Small intestine (tissue), 7 donors: ENCODE results near the gene GSTM1. TPM values are rescaled to one million over a fixed set of nuclear protein-coding genes. Genes with fewer than 3 reads are reported as not detected.

ENCODE experiments used
- DNase-seq, 2 donors: peaks; one replicate each; pipeline versions ENCODE4 v3.0.0 to v3.0.0-alpha.2; 2013
- FAIRE-seq: peaks from 2 replicates; lab custom pipeline; 2012; peaks lifted over from hg19 to GRCh38; lab: Jason Lieb, UNC
- H3K27ac ChIP-seq, 3 donors: one replicate each; pipeline ENCODE4 v1.5.1; 2013; ENCODE audit warnings: low read length in 2 of 3, mild to moderate bottlenecking in 2 of 3, control low read depth in 1 of 3, inconsistent platforms in 1 of 3, low read depth in 1 of 3, moderate library complexity in 1 of 3
- H3K27me3 ChIP-seq, 3 donors: one replicate each; pipeline ENCODE4 v1.6.1; 2013; ENCODE audit warnings: low read length in 3 of 3, inconsistent platforms in 1 of 3; ENCODE audit not compliant: control insufficient read depth in 3 of 3, insufficient read depth in 3 of 3
- H3K36me3 ChIP-seq, 3 donors: one replicate each; pipeline ENCODE4 v1.6.1; 2013; ENCODE audit warnings: low read length in 3 of 3, inconsistent platforms in 1 of 3, low read depth in 1 of 3, mild to moderate bottlenecking in 1 of 3, moderate library complexity in 1 of 3; ENCODE audit not compliant: control insufficient read depth in 3 of 3, insufficient read depth in 2 of 3
- H3K4me1 ChIP-seq, 3 donors: one replicate each; pipeline ENCODE4 v1.6.1; 2013; ENCODE audit warnings: low read length in 2 of 3, inconsistent platforms in 1 of 3, low read depth in 1 of 3, mild to moderate bottlenecking in 1 of 3, moderate library complexity in 1 of 3; ENCODE audit not compliant: control insufficient read depth in 3 of 3, insufficient read depth in 2 of 3
- H3K4me3 ChIP-seq, 3 donors: one replicate each; pipeline ENCODE4 v1.5.1; 2013; ENCODE audit warnings: low read length in 3 of 3, control low read depth in 1 of 3, inconsistent platforms in 1 of 3, low read depth in 1 of 3, mild to moderate bottlenecking in 1 of 3, moderate library complexity in 1 of 3
- H3K9me3 ChIP-seq, 2 donors: one replicate each; pipeline ENCODE4 v1.6.1; 2013; ENCODE audit warnings: low read depth in 1 of 2, low read length in 1 of 2; ENCODE audit not compliant: control insufficient read depth in 2 of 2, insufficient read depth in 1 of 2
- WGBS, 3 donors: extraction: QIAGEN DNeasy Blood & Tissue Kit; methylation state at CpG; one replicate each; pipeline ENCODE4 v1.1.7; 2013; 5-methylcytosine and 5-hydroxymethylcytosine counted together
- polyA plus RNA-seq, 4 donors: library from polyadenylated mRNA; stranded (reverse) in 3 of 4; unstranded in 1 of 4; fragments of 200-250 nt in 3 of 4; fragments of 120-200 nt in 1 of 4; gene quantifications; one replicate each; pipeline versions ENCODE4 v1.2.1 to v1.2.3, GENCODE V29; 2013
- donor health status: healthy with polysubstance abuse.
- donor health status: control.
- donor health status: control.
- donor health status: Bipolar disorder and iron deficiency.
- donor health status: healthy.

The GSTM1 gene
- polyA plus RNA-seq, 4 donors, result 0.97 to 175 (median 51.6) TPM

DNA sequence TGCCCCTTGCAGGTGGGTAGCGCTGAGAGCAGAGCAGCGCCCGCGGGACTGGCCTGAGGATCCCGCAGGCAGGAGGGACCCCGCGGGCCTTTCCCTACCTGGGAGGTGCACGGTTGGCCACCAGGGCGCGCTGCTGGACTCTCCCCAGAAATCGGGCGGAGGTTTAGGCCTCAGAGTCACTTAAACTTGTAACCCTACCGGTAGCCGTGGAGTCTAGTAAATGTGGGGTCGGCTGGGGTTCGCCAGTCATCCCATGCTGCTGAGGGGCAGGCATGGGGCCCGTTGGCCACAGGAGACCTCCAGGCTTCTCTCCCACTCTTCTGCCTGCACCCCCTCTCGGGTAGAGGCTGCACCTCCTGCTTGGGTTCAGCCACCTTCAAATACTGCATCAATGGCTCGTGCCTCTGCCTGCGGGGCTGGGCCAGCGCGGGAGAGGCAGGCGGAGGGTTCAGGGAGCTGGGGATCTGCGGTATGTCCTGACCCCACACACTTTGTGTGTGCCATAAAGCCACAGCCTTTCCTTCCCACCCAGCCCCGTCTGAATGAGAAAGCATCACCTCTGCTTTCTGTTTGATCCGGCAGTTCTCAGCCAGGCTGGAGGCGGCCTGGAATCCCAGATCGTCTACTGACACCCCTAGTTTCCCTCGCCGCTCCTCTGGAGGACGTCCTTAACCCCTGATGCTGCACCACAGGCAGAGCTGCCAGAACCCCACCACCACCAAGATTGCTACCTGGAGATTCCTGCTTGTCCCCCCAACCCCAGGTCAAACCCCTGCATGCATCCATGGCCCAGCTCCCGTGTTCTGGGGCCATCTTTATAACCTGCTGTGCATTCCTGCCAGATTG, 44.0 kb upstream of the GSTM1 start:
- no peak overlapping the region for H3K4me3 ChIP-seq
- H3K9me3 ChIP-seq, result no peaks in the 10 kb centered on the region
- H3K27ac ChIP-seq, result no peak overlapping the region
- DNase-seq (peak; percentile 83 to 86), FAIRE-seq (no peak)
- peaks cover 0 to 18% (median 0%) of the 10 kb centered on the region in 3 donors for H3K4me1 ChIP-seq
- no peaks in the 10 kb centered on the region for H3K27me3 ChIP-seq
- WGBS, 3 donors, result 25 to 38% (median 30%) methylated on average over 32 of the region's 32 CpGs
- H3K36me3 ChIP-seq, result no peaks in the 10 kb centered on the region

DNA sequence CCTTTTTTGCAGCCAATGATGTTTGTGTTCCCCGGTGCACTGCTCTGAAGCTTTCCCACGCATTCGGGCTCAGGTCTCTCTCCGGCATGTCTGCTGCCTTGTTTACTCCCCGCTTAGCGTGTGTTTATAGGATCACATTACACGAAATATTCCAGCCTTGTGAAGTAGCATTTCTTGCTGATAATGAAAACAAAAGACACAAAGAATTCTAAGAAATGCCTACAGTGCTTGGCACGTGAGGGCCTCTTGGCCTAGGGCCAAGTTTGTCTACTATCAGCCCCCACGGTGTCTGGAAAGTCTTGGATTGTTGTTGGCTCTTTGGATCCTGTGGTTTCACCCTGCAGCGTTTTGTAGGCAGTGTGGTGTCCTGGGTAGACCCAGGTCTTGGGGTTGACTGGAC, 42.9 kb upstream of the GSTM1 start:
- no peaks in the 10 kb centered on the region for H3K9me3 ChIP-seq
- no peak for FAIRE-seq
- peak in 1 of 2 donors; percentile 59 for DNase-seq
- no peak overlapping the region for H3K4me3 ChIP-seq
- H3K36me3 ChIP-seq, result no peaks in the 10 kb centered on the region
- H3K27ac ChIP-seq, result peak overlapping the region in 1 of 3 donors; percentile 13
- H3K27me3 ChIP-seq, result no peaks in the 10 kb centered on the region
- 15 to 37% methylated on average over 10 of the region's 10 CpGs; no CpG with 5 or more reads in 1 of the 3 donors for WGBS, 3 donors
- H3K4me1 ChIP-seq, result peaks cover 0 to 9% (median 0%) of the 10 kb centered on the region in 3 donors

DNA sequence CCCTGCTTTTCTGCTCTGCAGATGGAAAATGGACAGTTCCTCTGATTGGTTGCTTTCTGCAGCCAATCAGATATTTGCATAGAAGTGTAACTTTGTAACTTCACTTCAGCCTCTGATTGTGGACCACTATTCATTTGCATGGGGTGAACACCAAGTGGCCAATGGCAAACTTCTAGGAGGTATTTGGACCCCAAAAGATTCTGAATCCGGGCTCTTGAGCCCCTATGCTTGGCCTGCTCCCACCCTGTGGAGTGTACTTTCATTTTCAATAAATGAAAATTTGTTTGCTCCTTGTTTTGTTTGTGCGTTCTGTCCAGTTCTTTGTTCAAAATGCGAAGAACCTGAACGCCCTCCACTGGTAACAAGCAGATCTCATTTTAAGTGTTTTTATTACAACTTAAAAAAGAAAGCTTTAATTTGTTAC, 38.1 kb upstream of the GSTM1 start:
- 68 to 93% (median 77%) methylated on average over 4 of the region's 4 CpGs for WGBS, 3 donors
- FAIRE-seq, result no peak
- H3K4me1 ChIP-seq, result peaks cover 0 to 22% (median 0%) of the 10 kb centered on the region in 3 donors
- DNase-seq, result no peak
- H3K36me3 ChIP-seq, result no peaks in the 10 kb centered on the region
- H3K4me3 ChIP-seq, result no peak overlapping the region
- H3K27ac ChIP-seq, result no peak overlapping the region
- H3K27me3 ChIP-seq, result no peaks in the 10 kb centered on the region
- no peaks in the 10 kb centered on the region for H3K9me3 ChIP-seq

DNA sequence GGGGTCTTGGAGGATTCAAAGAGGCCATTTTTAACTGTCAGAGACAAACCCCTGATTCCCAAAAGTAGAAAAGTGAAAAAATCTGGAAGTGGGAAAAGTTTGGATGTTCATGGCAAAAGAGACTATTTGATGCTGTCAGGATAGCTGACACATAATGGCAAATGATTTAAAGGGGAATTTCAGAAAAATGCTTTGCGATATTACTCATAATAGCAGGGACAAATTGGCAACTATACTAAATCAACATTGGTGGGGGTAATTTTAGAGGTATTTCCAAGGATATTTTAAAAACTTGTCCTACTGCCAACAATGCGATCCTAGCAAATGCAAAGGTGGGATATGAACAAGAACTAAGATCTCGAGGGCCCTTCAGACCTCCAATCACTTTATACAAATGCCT, 37.0 kb upstream of the GSTM1 start:
- no peaks in the 10 kb centered on the region for H3K36me3 ChIP-seq
- no peak for DNase-seq
- no peak overlapping the region for H3K4me3 ChIP-seq
- no peak for FAIRE-seq
- no peak overlapping the region for H3K27ac ChIP-seq
- H3K4me1 ChIP-seq, result peaks cover 0 to 33% (median 0%) of the 10 kb centered on the region in 3 donors
- 89 to 95% (median 94%) methylated on average over 3 of the region's 3 CpGs for WGBS, 3 donors
- no peaks in the 10 kb centered on the region for H3K9me3 ChIP-seq
- H3K27me3 ChIP-seq, result no peaks in the 10 kb centered on the region

DNA sequence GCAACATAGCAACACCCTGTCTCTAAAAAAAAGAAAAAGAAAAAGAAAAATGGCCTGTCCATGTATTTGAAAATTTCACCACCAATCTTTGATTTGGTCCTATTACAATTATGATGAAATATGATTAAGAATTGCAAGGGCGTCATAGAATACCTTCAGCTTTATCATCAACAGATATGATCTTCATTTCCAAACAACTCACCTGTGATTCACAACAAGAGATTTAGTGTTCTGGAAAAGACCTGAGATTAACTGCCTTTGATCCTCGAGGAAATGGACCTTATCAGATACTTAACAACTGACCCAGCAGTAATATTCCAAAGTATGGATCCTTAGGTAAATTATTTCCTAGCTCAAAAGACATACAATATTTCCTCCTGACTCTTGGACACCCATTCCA, 35.2 kb upstream of the GSTM1 start:
- Histone ChIP-seq H3K27me3 (no peaks in the 10 kb centered on the region), H3K27ac (peak overlapping the region in 1 of 3 donors; percentile 73), H3K36me3 (peaks cover 0 to 3% (median 0%) of the 10 kb centered on the region in 3 donors), H3K4me1 (peaks cover 0 to 35% (median 0%) of the 10 kb centered on the region in 3 donors), H3K4me3 (no peak overlapping the region), H3K9me3 (no peaks in the 10 kb centered on the region)
- no peak for FAIRE-seq
- peak; percentile 46 to 94 for DNase-seq
- 25 to 45% (median 35%) methylated on average over 2 of the region's 2 CpGs for WGBS, 3 donors

DNA sequence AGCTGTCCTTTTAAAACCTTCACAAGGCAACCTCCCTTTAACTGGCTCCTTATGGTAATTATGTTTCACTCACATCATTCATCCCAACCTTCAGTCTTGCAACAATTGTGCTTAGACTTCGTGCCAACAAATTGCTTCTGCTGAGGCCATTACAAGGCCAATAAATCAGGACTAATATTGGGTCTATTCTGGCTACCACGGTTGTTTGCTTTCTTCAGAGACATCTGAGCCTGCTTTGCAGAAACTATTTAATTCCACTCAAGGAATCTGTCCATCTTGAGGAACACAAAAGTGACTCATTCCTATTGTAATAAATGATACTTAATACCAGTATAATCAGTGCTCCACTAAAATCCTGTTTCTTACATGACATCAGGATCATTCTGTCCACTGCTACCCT, 34.3 kb upstream of the GSTM1 start:
- Histone ChIP-seq H3K9me3 (no peaks in the 10 kb centered on the region), H3K4me3 (no peak overlapping the region), H3K27ac (peak overlapping the region; percentile 2 to 61 (median 48)), H3K4me1 (peaks cover 0 to 39% (median 0%) of the 10 kb centered on the region in 3 donors), H3K36me3 (peaks cover 0 to 11% (median 0%) of the 10 kb centered on the region in 3 donors), H3K27me3 (no peaks in the 10 kb centered on the region)
- peak; percentile 36 to 80 for DNase-seq
- 20 to 49% (median 27%) methylated on average over 2 of the region's 2 CpGs for WGBS, 3 donors
- FAIRE-seq, result no peak

DNA sequence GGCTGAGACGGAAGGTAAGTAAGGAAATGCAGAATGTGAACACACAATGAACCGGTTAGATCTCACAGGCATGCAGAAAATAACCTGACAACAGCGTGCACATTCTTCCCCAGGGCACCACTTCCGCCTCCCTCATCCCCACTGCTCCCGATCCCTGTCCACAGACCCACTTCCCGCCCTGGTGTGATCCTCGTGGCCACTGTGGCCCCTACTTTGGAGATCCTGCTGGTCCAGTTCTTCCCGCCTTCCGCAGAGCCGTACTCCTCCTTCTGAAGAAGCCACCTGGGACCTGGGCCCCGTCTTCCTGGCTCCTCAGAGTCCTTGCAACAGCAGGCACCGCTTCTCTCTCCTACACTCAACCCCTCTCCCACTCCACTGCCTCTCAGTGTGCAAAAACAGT, 33.1 kb upstream of the GSTM1 start:
- FAIRE-seq, result no peak
- H3K27ac ChIP-seq, result no peak overlapping the region
- no peaks in the 10 kb centered on the region for H3K9me3 ChIP-seq
- H3K4me1 ChIP-seq, result peaks cover 0 to 49% (median 1%) of the 10 kb centered on the region in 3 donors
- WGBS, 3 donors, result 88 to 91% (median 90%) methylated on average over 12 of the region's 12 CpGs
- DNase-seq, result no peak
- H3K36me3 ChIP-seq, result peaks cover 0 to 21% (median 5%) of the 10 kb centered on the region in 3 donors
- no peaks in the 10 kb centered on the region for H3K27me3 ChIP-seq
- H3K4me3 ChIP-seq, result no peak overlapping the region

DNA sequence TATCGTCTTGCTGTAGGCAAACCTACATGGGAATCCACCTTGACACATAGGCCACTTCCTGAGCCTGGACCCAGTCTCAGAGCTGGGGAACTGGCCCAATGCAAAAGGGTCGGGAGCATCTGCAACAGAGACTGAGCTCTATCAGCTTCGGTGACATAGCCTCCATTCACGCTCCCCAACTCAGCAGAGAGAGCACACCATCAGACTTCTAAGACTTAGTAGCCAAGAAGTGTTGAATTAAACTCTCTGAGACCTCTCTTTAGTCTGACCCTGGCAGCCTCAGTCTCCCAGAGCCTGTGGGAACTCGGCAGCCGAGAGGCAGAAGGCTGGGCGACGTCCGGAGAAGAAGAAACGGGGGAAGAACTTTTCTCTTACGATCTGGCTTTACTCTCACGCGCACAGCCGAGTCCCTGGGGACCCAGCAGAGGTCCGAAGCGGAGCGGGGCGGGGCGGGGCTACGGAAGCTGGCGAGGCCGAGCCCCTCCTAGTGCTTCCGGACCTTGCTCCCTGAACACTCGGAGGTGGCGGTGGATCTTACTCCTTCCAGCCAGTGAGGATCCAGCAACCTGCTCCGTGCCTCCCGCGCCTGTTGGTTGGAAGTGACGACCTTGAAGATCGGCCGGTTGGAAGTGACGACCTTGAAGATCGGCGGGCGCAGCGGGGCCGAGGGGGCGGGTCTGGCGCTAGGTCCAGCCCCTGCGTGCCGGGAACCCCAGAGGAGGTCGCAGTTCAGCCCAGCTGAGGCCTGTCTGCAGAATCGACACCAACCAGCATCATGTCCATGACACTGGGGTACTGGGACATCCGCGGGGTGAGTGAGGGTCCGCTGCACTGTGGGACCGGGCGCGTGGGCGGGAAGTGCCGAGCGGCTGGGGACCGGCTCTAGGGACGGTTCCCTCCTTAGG, 31.8 kb upstream of the GSTM1 start, which contains the start of gene GSTM4:
Gene GSTM4 (plus strand): TSS at position 485 of the 905 bp plus-strand sequence. CDS start 291 bp downstream, at position 776.
- WGBS, 3 donors, result 0 to 2% (median 1%) methylated on average over 52 to 54 of the region's 54 CpGs
- FAIRE-seq, result no peak
- peaks cover 0 to 49% (median 1%) of the 10 kb centered on the region in 3 donors for H3K4me1 ChIP-seq

More for the DNA sequence above, 31.8 kb upstream of the GSTM1 start, which contains the start of gene GSTM4:
- no peaks in the 10 kb centered on the region for H3K27me3 ChIP-seq
- peaks cover 0 to 32% (median 7%) of the 10 kb centered on the region in 3 donors for H3K36me3 ChIP-seq
- no peaks in the 10 kb centered on the region for H3K9me3 ChIP-seq
- H3K4me3 ChIP-seq, result peak within 1 kb of the TSS; percentile 54 to 66 (median 65)
- DNase-seq, result peak; percentile 95 to 97
- H3K27ac ChIP-seq, result peak within 1 kb of the TSS; percentile 77 to 87 (median 84)
